Measurements from ENCODE around the gene ANXA6. TPM values are rescaled to one million over a fixed set of nuclear protein-coding genes. Genes with fewer than 3 reads are reported as not detected.

The ANXA6 gene
- total RNA-seq, 4 donors from 2014 or later, result 359 to 435 (median 375) TPM

- Histone ChIP-seq H3K36me3 (peaks cover 0 to 53% of the 10 kb centered on the region in 2 donors), H3K27me3 (no peaks in the 10 kb centered on the region), H3K4me1 (peaks cover 9 to 43% (median 14%) of the 10 kb centered on the region in 3 donors), H3K27ac (peak overlapping the region in 3 of 4 donors; percentile 24 to 38 (median 37)), H3K4me3 (no peak overlapping the region), H3K9me3 (no peaks in the 10 kb centered on the region)
- 82% methylated on average over 6 of the region's 9 CpGs; no CpG with 5 or more reads in 1 of the 2 donors for WGBS, 2 donors (ENCODE audit: low coverage in 1 of 2)
- ATAC-seq, result no peak
- TF ChIP-seq EP300 (IDR thresholded peaks at IDR 0.05) (no peak), CTCF (IDR thresholded peaks at IDR 0.05) (no peak), POLR2AphosphoS5 (IDR thresholded peaks at IDR 0.05) (no peak), POLR2A (IDR thresholded peaks at IDR 0.05) (no peak)
Observed at GRCh38 chr5:151101151-151101550, 56.4 kb downstream of the ANXA6 start.

- WGBS, 2 donors (ENCODE audit: low coverage in 1 of 2), result 67 to 72% methylated on average over 1 to 3 of the region's 4 CpGs
- ATAC-seq, result no peak
- peaks cover 0 to 51% of the 10 kb centered on the region in 2 donors for H3K36me3 ChIP-seq
- H3K27ac ChIP-seq, result peak overlapping the region in 3 of 4 donors; percentile 24 to 38 (median 37)
- no peaks in the 10 kb centered on the region for H3K27me3 ChIP-seq
- no peak for TF ChIP-seq CTCF (IDR thresholded peaks at IDR 0.05)
- TF ChIP-seq POLR2AphosphoS5 (IDR thresholded peaks at IDR 0.05), result no peak
- no peak for TF ChIP-seq EP300 (IDR thresholded peaks at IDR 0.05)
- no peak overlapping the region for H3K4me3 ChIP-seq
- no peaks in the 10 kb centered on the region for H3K9me3 ChIP-seq
- peaks cover 9 to 43% (median 15%) of the 10 kb centered on the region in 3 donors for H3K4me1 ChIP-seq
Observed at GRCh38 chr5:151100681-151101080, 56.9 kb downstream of the ANXA6 start.

GRCh38 chr5:151098768-151099121, 58.8 kb downstream of the ANXA6 start:
- Histone ChIP-seq H3K4me1 (peaks cover 4 to 43% (median 22%) of the 10 kb centered on the region in 3 donors), H3K9me3 (no peaks in the 10 kb centered on the region)
- WGBS, 2 donors (ENCODE audit: low coverage in 1 of 2), result 64 to 66% methylated on average over 4 of the region's 4 CpGs

GRCh38 chr5:151097820-151098767, 59.5 kb downstream of the ANXA6 start:
- no peak for ATAC-seq
- H3K9me3 ChIP-seq, result no peaks in the 10 kb centered on the region
- H3K36me3 ChIP-seq, result peaks cover 0 to 31% of the 10 kb centered on the region in 2 donors
- TF ChIP-seq POLR2A (IDR thresholded peaks at IDR 0.05), result no peak
- TF ChIP-seq EP300 (IDR thresholded peaks at IDR 0.05), result no peak
- TF ChIP-seq POLR2AphosphoS5 (IDR thresholded peaks at IDR 0.05), result no peak
- no peak for TF ChIP-seq CTCF (IDR thresholded peaks at IDR 0.05)
- H3K4me1 ChIP-seq, result peaks cover 6 to 47% (median 25%) of the 10 kb centered on the region in 3 donors
- H3K27me3 ChIP-seq, result no peaks in the 10 kb centered on the region
- H3K4me3 ChIP-seq, result no peak overlapping the region
- H3K27ac ChIP-seq, result no peak overlapping the region
- 61 to 68% methylated on average over 4 to 8 of the region's 16 CpGs for WGBS, 2 donors (ENCODE audit: low coverage in 1 of 2)

More at GRCh38 chr5:151098768-151099121, 58.8 kb downstream of the ANXA6 start:
- ATAC-seq, result no peak
- Histone ChIP-seq H3K36me3 (peaks cover 0 to 37% of the 10 kb centered on the region in 2 donors), H3K27me3 (no peaks in the 10 kb centered on the region), H3K27ac (no peak overlapping the region), H3K4me3 (no peak overlapping the region)
- TF ChIP-seq CTCF (IDR thresholded peaks at IDR 0.05) (no peak), POLR2AphosphoS5 (IDR thresholded peaks at IDR 0.05) (no peak), POLR2A (IDR thresholded peaks at IDR 0.05) (no peak)

Measured in gastroesophageal sphincter (tissue), 4 donors.